ENCODE data around the gene HTT.
A peak's percentile ranks its signal among the peaks of the same experiment; 100 is the strongest.

- peak; percentile 75 for TF ChIP-seq CTCF (IDR thresholded peaks at IDR 0.05)
- TF ChIP-seq ZNF302 (CRISPR knock-in tag; IDR thresholded peaks at IDR 0.05), result no peak
These were observed 32.1 kb downstream of the HTT start for GRCh38 chr4:3106339-3107186.
